CD4-positive, alpha-beta T cell treated with Interleukin-10 for 1 hour (primary cell): ENCODE data around the gene UBR3.
A peak's percentile ranks its signal among the peaks of the same experiment; 100 is the strongest.
"Not testable (repeated sequence)": the region's sequence is repeated elsewhere in the genome, so short reads cannot be mapped to it uniquely, and the experiment has no call there.

Experiments used
- DNase-seq: peaks from one replicate; pipeline ENCODE4 v3.0.0-alpha.2; 2020

The UBR3 gene, protein sequence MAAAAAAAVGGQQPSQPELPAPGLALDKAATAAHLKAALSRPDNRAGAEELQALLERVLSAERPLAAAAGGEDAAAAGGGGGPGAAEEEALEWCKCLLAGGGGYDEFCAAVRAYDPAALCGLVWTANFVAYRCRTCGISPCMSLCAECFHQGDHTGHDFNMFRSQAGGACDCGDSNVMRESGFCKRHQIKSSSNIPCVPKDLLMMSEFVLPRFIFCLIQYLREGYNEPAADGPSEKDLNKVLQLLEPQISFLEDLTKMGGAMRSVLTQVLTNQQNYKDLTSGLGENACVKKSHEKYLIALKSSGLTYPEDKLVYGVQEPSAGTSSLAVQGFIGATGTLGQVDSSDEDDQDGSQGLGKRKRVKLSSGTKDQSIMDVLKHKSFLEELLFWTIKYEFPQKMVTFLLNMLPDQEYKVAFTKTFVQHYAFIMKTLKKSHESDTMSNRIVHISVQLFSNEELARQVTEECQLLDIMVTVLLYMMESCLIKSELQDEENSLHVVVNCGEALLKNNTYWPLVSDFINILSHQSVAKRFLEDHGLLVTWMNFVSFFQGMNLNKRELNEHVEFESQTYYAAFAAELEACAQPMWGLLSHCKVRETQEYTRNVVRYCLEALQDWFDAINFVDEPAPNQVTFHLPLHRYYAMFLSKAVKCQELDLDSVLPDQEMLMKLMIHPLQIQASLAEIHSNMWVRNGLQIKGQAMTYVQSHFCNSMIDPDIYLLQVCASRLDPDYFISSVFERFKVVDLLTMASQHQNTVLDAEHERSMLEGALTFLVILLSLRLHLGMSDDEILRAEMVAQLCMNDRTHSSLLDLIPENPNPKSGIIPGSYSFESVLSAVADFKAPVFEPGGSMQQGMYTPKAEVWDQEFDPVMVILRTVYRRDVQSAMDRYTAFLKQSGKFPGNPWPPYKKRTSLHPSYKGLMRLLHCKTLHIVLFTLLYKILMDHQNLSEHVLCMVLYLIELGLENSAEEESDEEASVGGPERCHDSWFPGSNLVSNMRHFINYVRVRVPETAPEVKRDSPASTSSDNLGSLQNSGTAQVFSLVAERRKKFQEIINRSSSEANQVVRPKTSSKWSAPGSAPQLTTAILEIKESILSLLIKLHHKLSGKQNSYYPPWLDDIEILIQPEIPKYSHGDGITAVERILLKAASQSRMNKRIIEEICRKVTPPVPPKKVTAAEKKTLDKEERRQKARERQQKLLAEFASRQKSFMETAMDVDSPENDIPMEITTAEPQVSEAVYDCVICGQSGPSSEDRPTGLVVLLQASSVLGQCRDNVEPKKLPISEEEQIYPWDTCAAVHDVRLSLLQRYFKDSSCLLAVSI (N-terminal part only)

GRCh38 chr2:169827272-169828140 is at the start of gene UBR3:
Gene UBR3, plus strand, starts transcription at chr2:169827454. Its CDS starts 54 bp downstream, at chr2:169827508.
- DNase-seq = peak; percentile 90

DNA sequence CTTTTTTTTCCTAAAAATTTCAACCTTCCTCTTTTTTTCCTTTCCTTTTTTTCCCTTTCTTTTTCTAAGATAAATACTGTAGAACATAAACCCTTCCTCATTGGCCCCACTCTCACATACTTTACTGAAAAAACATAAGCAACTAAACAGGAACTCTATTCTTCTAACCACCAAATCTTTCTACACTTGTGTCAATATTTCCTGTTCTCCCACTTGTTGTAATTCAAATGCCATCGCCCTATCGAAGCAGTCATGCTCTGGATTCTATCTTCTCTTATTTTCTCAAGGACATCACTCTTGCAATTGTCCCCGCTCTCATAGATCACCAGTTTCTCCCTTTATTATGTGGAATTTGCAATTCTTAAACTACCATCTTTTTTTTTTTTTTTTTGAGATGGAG is 48.8 kb upstream of the UBR3 start:
- no peak for DNase-seq

DNA sequence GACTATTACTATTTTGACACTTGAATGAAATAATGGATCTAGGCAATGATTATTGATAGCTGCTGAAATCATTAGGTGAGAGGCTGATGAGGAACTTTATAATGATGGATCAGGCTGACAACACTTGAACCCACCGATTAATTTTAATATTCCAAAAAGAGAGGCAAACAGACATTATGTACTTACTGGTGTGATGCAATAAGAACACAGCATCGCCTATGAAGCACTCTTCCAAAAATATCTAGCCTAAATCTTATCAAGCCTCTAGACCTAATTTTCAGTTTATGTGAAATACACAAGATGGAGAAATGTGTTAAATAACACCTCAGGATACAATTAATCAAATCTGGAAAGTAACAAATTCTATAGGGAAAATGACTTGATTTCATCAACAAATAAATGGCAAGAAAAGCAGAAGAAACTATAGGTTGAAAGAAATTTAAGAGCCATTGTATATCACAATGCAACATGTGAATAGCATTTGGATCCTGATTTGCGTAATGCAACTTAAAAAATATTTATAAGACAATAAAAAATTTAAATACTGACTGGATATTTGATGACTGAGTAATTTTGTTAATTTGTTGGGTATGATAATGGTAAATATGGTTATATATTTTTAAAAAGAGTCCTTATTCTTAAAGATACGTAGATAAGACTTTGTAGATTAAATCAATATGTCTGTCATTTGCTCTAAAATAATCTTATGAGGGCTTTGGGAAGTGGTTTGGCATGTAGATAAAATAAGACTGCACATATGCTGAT is 45.8 kb upstream of the UBR3 start:
- DNase-seq = no peak

GRCh38 chr2:169782513-169782912 is 44.7 kb upstream of the UBR3 start:
- DNase-seq = no peak

GRCh38 chr2:169790581-169790980 is 36.7 kb upstream of the UBR3 start:
- DNase-seq = no peak

GRCh38 chr2:169795181-169795580 is 32.1 kb upstream of the UBR3 start:
- DNase-seq = no peak

DNA sequence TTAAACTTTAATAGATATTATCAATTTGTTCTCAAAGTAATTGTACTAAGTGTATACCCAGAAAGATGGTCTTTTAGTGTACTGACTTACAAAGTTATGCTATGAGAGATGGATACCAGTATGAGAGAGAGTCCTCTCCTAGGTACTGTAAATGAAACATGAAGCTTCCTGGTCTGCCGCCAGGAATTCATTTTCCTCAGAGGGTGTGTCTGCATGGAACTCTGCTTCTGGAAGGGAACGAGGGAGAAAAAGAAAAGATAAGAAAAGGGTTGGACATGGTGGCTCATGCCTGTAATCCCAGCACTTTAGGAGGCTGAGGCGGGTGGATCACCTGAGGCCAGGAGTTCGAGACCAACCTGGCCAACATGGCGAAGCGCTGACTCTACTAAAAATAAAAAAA is 30.8 kb upstream of the UBR3 start:
- no peak for DNase-seq

GRCh38 chr2:169797601-169798000 is 29.7 kb upstream of the UBR3 start:
- no peak for DNase-seq

GRCh38 chr2:169798397-169798717 is 28.9 kb upstream of the UBR3 start:
- DNase-seq = no peak

DNA sequence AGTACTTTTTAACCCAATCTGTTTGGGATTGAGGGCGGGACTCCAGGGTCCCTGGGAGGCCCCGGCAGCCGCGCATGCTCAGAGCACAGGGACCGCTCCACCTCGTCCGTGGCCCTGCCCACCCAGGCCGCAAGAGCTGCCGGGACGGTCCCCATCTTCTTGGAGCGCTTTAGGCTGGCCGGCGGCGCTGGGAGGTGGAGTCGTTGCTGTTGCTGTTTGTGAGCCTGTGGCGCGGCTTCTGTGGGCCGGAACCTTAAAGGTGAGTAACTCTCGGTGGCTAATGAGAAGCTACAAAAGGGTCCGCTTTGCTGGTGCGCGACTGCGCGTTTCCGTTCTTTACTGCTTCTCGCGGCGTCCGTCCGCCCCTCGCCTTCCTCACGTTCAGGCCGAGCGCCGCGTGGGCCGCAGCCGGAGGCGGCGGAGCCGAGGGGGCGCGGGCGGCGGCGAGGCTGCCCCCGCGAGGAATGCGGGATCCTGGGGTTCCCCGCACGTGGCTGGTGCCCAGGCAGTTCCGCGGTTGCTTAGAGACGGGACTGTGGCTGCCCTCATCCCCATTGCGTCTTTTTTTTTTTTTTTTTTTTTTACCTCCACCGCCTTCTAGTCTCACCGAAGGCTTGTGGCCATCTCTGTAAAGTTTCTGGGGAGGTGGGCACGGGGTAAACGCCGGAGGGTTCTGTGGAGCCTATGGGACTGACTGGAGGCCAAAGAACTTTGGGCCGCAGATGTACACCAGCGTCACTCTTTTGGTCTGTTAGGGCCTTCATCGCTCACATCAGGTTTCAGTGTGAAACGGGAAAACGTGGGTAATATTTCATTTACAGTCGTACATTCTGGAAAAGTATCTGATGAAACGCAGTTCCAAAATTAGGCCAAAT is 28.3 kb upstream of the UBR3 start, which contains the start of gene SSB:
Gene SSB (plus strand): TSS at position 154 of the 875 bp plus-strand sequence. CDS start 2,090 bp downstream, outside the sequence.
- peak; percentile 93 for DNase-seq

GRCh38 chr2:169803480-169803879 is 23.8 kb upstream of the UBR3 start:
- no peak for DNase-seq

GRCh38 chr2:169806586-169806985 is 20.7 kb upstream of the UBR3 start:
- DNase-seq = no peak

- no peak for DNase-seq
Observed at GRCh38 chr2:169808221-169808620, 19.0 kb upstream of the UBR3 start.

GRCh38 chr2:169815849-169816248 is 11.4 kb upstream of the UBR3 start:
- no peak for DNase-seq

DNA sequence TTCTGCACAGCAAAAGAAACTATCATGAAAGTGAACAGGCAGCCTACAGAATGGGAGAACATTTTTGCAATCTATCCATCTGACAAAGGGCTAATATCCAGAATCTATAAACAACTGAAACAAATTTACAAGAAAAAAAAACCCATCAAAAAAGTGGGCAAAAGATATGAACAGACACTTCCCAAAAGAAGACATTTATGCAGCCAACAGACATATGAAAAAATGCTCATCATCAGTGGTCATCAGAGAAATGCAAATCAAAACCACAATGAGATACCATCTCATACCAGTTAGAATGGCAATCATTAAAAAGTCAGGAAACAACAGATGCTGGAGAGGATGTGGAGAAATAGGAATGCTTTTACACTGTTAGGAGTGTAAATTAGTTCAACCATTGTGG is 10.3 kb upstream of the UBR3 start:
- DNase-seq = not testable (repeated sequence)

DNA sequence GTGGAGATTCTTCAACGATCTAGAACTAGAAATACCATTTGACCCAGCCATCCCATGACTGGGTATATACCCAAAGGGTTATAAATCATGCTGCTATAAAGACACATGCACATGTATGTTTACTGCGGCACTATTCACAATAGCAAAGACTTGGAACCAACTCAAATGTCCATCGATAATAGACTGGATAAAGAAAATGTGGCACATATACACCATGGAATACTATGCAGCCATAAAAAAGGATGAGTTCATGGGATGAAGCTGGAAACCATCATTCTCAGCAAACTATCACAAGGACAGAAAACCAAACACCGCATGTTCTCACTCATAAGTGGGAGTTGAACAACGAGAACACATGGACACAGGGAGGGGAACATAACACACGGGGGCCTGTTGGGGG is 9.9 kb upstream of the UBR3 start:
- DNase-seq = not testable (repeated sequence)

- DNase-seq = no peak
Observed at GRCh38 chr2:169818241-169818640, 9.0 kb upstream of the UBR3 start.

DNA sequence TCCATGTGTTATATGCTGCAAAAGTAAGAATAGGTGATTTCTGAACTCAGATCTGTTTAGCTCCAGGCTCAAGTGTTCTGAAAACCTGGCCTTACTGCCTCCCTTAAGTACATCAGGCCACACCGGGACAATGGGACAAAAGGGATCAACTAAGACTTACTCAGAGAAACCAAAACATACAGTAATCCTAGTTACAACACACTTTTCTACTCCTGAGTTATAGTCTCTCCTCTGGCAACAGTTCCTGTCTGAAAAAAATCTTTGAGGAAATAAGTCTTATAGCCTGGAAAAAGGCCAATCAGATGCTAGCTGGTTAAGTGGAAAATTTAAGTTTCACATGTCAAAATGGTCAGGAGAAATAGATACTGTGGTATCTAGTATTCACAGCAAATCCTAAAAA is 8.1 kb upstream of the UBR3 start:
- DNase-seq = no peak

DNA sequence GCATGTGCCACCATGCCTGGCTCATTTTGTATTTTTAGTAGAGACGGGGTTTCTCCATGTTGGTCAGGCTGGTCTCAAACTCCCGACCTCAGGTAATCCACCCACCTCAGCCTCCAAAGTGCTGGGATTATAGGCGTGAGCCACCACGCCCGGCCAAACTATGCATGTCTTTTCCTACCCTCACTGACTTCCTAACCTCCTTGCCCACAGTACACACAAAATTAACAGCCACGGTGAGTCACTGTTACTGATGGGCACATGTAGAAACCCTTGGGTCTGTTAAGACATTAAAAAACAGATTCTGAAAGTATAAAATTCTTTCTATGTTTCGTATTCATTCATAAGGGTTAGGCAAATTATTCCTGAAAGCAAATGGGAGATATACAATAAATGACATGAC is 7.2 kb upstream of the UBR3 start:
- DNase-seq = not testable (repeated sequence)

DNA sequence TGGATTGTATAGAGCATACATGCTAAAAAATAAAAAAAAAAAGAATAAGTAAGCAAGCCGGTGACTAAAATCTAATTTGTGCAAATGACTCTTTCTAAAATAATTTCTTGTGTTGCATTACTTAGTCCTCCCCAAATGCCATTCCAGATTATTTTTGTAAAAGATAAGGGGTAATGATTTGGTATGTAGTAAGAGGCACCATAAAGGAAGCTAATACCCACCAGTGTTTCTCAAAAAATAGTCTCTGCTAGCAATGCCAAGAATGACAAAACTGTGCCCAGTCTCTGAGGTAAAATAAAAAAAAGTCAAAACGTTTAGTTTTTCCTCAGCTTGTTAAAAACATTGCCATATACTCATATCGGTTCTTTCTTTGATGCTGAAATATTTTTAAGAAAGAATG is 5.2 kb upstream of the UBR3 start:
- no peak for DNase-seq
